Tibial artery (tissue), 4 donors: ENCODE data around the gene TRIM44.

ENCODE experiments used
- DNase-seq, 2 donors: peaks; one replicate each; pipeline ENCODE4 v3.0.0-alpha.2; 2019
- H3K27ac ChIP-seq, 2 donors: fragments of 200-600 bp; sonication (generic) in 1 of 2; 1 replicate in 1 of 2; 2 replicates in 1 of 2; pipeline ENCODE4 v1.5.1; 2018 to 2019; ENCODE audit warnings: mild to moderate bottlenecking in 1 of 2
- H3K27me3 ChIP-seq, 2 donors: fragments of 200-600 bp; sonication (generic) in 1 of 2; one replicate each; pipeline versions ENCODE4 v1.5.1 to v1.6.0; 2016 to 2019
- H3K36me3 ChIP-seq, 3 donors: fragments of 200-600 bp; sonication (generic) in 2 of 3; one replicate each; pipeline ENCODE4 v1.5.1; 2016 to 2019; ENCODE audit warnings: mild to moderate bottlenecking in 2 of 3
- H3K4me1 ChIP-seq, 4 donors: fragments of 200-600 bp; sonication (generic) in 2 of 4; 1 replicate in 3 of 4; 2 replicates in 1 of 4; pipeline ENCODE4 v1.5.1; 2016 to 2019
- H3K4me3 ChIP-seq, 2 donors: fragments of 200-600 bp; sonication (generic) in 1 of 2; 1 replicate in 1 of 2; 2 replicates in 1 of 2; pipeline ENCODE4 v1.5.1; 2018 to 2019; ENCODE audit warnings: mild to moderate bottlenecking in 2 of 2
- H3K9me3 ChIP-seq, 3 donors: fragments of 200-600 bp; sonication (generic) in 1 of 3; one replicate each; pipeline ENCODE4 v1.5.1; 2016 to 2019
- CTCF ChIP-seq, 2 experiments: fragments of 200-600 bp in 1 of 2; fragments of 450-650 bp in 1 of 2; IDR thresholded peaks; one replicate each; pipeline ENCODE4 v1.5.1; 2017 to 2019; ENCODE audit warnings: antibody characterized with exemption in 2 of 2, mild to moderate bottlenecking in 1 of 2, moderate library complexity in 1 of 2
- intact Hi-C: fragments of 100-400 bp; cut with DNase I; formaldehyde crosslinking; loops from one replicate; pipeline ENCODE4 v1.15.0; 2023; ENCODE audit warnings: low total_unique reads

TRIM44 gene

GRCh38 chr11:35617687-35618496, 44.7 kb upstream of the TRIM44 start, which contains the start of gene FJX1:
FJX1 (plus strand) TSS chr11:35618460; CDS start chr11:35618637, 177 bp downstream.
- Histone ChIP-seq H3K27me3 (peaks cover 0 to 27% of the 10 kb centered on the region in 2 donors), H3K4me3 (peak within 1 kb of the TSS; percentile 57 to 70), H3K4me1 (peaks cover 0 to 36% (median 24%) of the 10 kb centered on the region in 4 donors), H3K36me3 (no peaks in the 10 kb centered on the region), H3K9me3 (no peaks in the 10 kb centered on the region), H3K27ac (peak within 1 kb of the TSS; percentile 48 to 60)
- no peak for TF ChIP-seq CTCF (IDR thresholded peaks at IDR 0.05)
- intact Hi-C loops: loop anchor here (5.0 to 10.0 kb wide), 5 partner anchors 44 to 867 kb away; partner anchors contain the start of gene TRIM44
- peak; percentile 37 to 68 for DNase-seq

GRCh38 chr11:35618497-35619115, 44.0 kb upstream of the TRIM44 start:
- Histone ChIP-seq H3K9me3 (no peaks in the 10 kb centered on the region), H3K27ac (peak overlapping the region; percentile 48 to 60), H3K4me1 (peaks cover 0 to 36% (median 24%) of the 10 kb centered on the region in 4 donors), H3K4me3 (peak overlapping the region; percentile 57 to 70), H3K27me3 (peaks cover 0 to 33% of the 10 kb centered on the region in 2 donors), H3K36me3 (no peaks in the 10 kb centered on the region)
- DNase-seq: no peak
- intact Hi-C loops: loop anchor here (5.0 to 10.0 kb wide), 5 partner anchors 44 to 866 kb away; partner anchors contain the start of gene TRIM44
- no peak for TF ChIP-seq CTCF (IDR thresholded peaks at IDR 0.05)

GRCh38 chr11:35619116-35619854, 43.3 kb upstream of the TRIM44 start:
- H3K9me3 ChIP-seq: no peaks in the 10 kb centered on the region
- H3K36me3 ChIP-seq: no peaks in the 10 kb centered on the region
- H3K27ac ChIP-seq: no peak overlapping the region
- TF ChIP-seq CTCF (IDR thresholded peaks at IDR 0.05): no peak
- peak overlapping the region; percentile 57 to 70 for H3K4me3 ChIP-seq
- H3K27me3 ChIP-seq: peaks cover 0 to 38% of the 10 kb centered on the region in 2 donors
- DNase-seq: peak; percentile 21 to 65
- peaks cover 0 to 36% (median 24%) of the 10 kb centered on the region in 4 donors for H3K4me1 ChIP-seq
- intact Hi-C loops: loop anchor here (5.0 to 10.0 kb wide), 5 partner anchors 43 to 866 kb away; partner anchors contain the start of gene TRIM44

- Histone ChIP-seq H3K36me3 (no peaks in the 10 kb centered on the region), H3K4me1 (peaks cover 0 to 36% (median 24%) of the 10 kb centered on the region in 4 donors), H3K27ac (no peak overlapping the region), H3K4me3 (peak overlapping the region; percentile 57 to 70), H3K9me3 (no peaks in the 10 kb centered on the region), H3K27me3 (peaks cover 0 to 38% of the 10 kb centered on the region in 2 donors)
- intact Hi-C loops: loop anchor here (5.0 to 10.0 kb wide), 5 partner anchors 42 to 865 kb away; partner anchors contain the start of gene TRIM44
- no peak for TF ChIP-seq CTCF (IDR thresholded peaks at IDR 0.05)
- no peak for DNase-seq
Measured at GRCh38 chr11:35619855-35620640, 42.5 kb upstream of the TRIM44 start.
